Neural cell (in vitro differentiated cells): ENCODE results near the gene NTPCR. TPM values are rescaled to one million over a fixed set of nuclear protein-coding genes. Genes with fewer than 3 reads are reported as not detected.

ENCODE experiments used
- H2AFZ ChIP-seq: fragments of 200-600, 300-800 bp; sonication (generic), shearing (Covaris generic); 2 replicates; pipeline ENCODE4 v1.6.0; 2014; ENCODE audit warnings: low read depth, mild to moderate bottlenecking, antibody characterized with exemption, low read length, moderate library complexity
- H3F3A ChIP-seq: fragments of 200-600 bp; shearing (Covaris generic); 2 replicates; pipeline ENCODE4 v1.6.1; 2016; ENCODE audit warnings: mild to moderate bottlenecking, moderate library complexity, mixed read lengths, antibody characterized with exemption, low read length; ENCODE audit not compliant: insufficient read depth, poor library complexity, severe bottlenecking
- H3K27ac ChIP-seq: fragments of 200-600, 300-800 bp; sonication (generic), shearing (Covaris generic); 2 replicates; pipeline ENCODE4 v1.5.1; 2014; ENCODE audit warnings: mild to moderate bottlenecking, low read length, moderate library complexity
- H3K27me3 ChIP-seq: fragments of 300-800, 200-600 bp; sonication (generic), shearing (Covaris generic); 2 replicates; pipeline ENCODE4 v1.6.0; 2014; ENCODE audit warnings: mild to moderate bottlenecking, low read depth, low read length, moderate library complexity; ENCODE audit not compliant: insufficient read depth
- H3K36me3 ChIP-seq: fragments of 300-800, 200-600 bp; sonication (generic), shearing (Covaris generic); 2 replicates; pipeline ENCODE4 v1.5.1; 2014; ENCODE audit warnings: mild to moderate bottlenecking, antibody characterized with exemption, low read length, moderate library complexity; ENCODE audit not compliant: insufficient read depth
- H3K4me2 ChIP-seq: fragments of 300-800, 200-600 bp; sonication (generic), shearing (Covaris generic); 2 replicates; pipeline ENCODE4 v1.6.0; 2014; ENCODE audit warnings: mild to moderate bottlenecking, low read length
- H3K4me3 ChIP-seq: fragments of 300-800, 200-600 bp; sonication (generic), shearing (Covaris generic); 2 replicates; pipeline ENCODE4 v1.5.1; 2014; ENCODE audit warnings: mild to moderate bottlenecking, low read length, moderate library complexity
- H3K79me2 ChIP-seq: fragments of 200-600 bp; shearing (Covaris generic); replicated peaks from 2 replicates; pipeline ENCODE4 v1.6.0; 2014; ENCODE audit warnings: mild to moderate bottlenecking, low read length, moderate library complexity; ENCODE audit not compliant: insufficient read depth
- H3K9ac ChIP-seq: fragments of 300-800, 200-600 bp; sonication (generic), shearing (Covaris generic); 2 replicates; pipeline ENCODE4 v1.6.1; 2016; ENCODE audit warnings: mild to moderate bottlenecking, low read length, mixed read lengths
- H3K9me2 ChIP-seq: fragments of 200-600 bp; shearing (Covaris generic); 2 replicates; pipeline ENCODE4 v1.6.1; 2016; ENCODE audit warnings: mild to moderate bottlenecking, low read length, mixed read lengths; ENCODE audit not compliant: insufficient read depth
- H3K9me3 ChIP-seq: fragments of 200-600, 300-800 bp; sonication (generic), shearing (Covaris generic); 2 replicates; pipeline ENCODE4 v1.6.1; 2016; ENCODE audit warnings: mild to moderate bottlenecking, mixed run types, low read length, moderate library complexity, mixed read lengths
- H4K20me1 ChIP-seq: fragments of 200-600 bp; shearing (Covaris generic); 2 replicates; pipeline ENCODE4 v1.6.1; 2016; ENCODE audit warnings: mild to moderate bottlenecking, mixed run types; ENCODE audit not compliant: insufficient read depth
- EP300 ChIP-seq: fragments of 450-650 bp; conservative IDR thresholded peaks from 2 replicates; pipeline ENCODE4 v1.6.1; 2014; ENCODE audit warnings: antibody characterized with exemption, mild to moderate bottlenecking, moderate library complexity; ENCODE audit not compliant: poor library complexity, severe bottlenecking
- EZH2 ChIP-seq: fragments of 200-600, 300-800 bp; shearing (Covaris generic), sonication (generic); IDR thresholded peaks from 2 replicates; pipeline ENCODE4 v1.6.1; 2014; ENCODE audit warnings: antibody characterized with exemption, low read length, borderline replicate concordance, mild to moderate bottlenecking; ENCODE audit not compliant: insufficient read depth, poor library complexity, severe bottlenecking
- MXI1 ChIP-seq: fragments of 450-650 bp; conservative IDR thresholded peaks from 2 replicates; pipeline ENCODE4 v1.6.1; 2014; ENCODE audit warnings: antibody characterized with exemption, mild to moderate bottlenecking; ENCODE audit not compliant: poor library complexity, severe bottlenecking
- POLR2AphosphoS5 ChIP-seq: IDR thresholded peaks from 2 replicates; pipeline ENCODE4 v1.6.1; 2012
- RAD21 ChIP-seq: fragments of 450-650 bp; conservative IDR thresholded peaks from 2 replicates; pipeline ENCODE4 v1.6.1; 2014; ENCODE audit warnings: antibody characterized with exemption, mild to moderate bottlenecking, moderate library complexity
- SMC3 ChIP-seq: fragments of 450-650 bp; conservative IDR thresholded peaks from 2 replicates; pipeline ENCODE4 v1.6.1; 2014; ENCODE audit warnings: antibody characterized with exemption, mild to moderate bottlenecking, moderate library complexity; ENCODE audit not compliant: poor library complexity
- TAF1 ChIP-seq: IDR thresholded peaks from 2 replicates; pipeline ENCODE4 v1.6.1; 2012; ENCODE audit warnings: low read depth
- polyA plus RNA-seq: library from polyadenylated mRNA; depleted of rRNA; stranded (reverse); fragments of >200 nt; gene quantifications from 2 replicates; pipeline ENCODE4 v1.2.3, GENCODE V29; 2014
- TF ChIP-seq, protein P1 (sequence below): IDR thresholded peaks from 2 replicates; pipeline ENCODE4 v1.6.1; 2012; ENCODE audit warnings: borderline replicate concordance
- TF ChIP-seq, protein P2 (sequence below): fragments of 450-650 bp; IDR thresholded peaks from 2 replicates; pipeline ENCODE4 v1.5.1; 2014; ENCODE audit warnings: antibody characterized with exemption, mild to moderate bottlenecking, moderate library complexity; ENCODE audit not compliant: poor library complexity, severe bottlenecking

The NTPCR gene
- polyA plus RNA-seq, 1 donor from 2014 or later: 36.7 TPM

DNA sequence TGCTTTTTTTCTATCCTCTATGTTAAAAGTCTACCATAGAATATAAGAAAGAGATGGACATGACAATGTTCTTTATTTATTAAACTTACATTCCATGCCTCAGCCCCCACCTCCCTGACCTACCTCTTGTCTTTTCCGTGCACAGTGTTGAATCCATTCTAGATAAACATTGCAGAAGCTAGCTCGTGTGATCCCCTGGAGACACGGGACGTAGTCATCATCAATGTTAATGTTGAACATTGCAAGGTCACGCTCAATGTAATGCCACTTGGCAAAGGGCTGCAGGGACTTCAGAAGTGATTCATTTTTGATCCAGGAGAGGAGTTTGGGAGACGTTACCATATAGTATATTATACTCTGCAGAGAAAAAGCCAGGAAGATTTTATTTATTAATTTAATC, 66.4 kb downstream of the NTPCR start:
- Histone ChIP-seq H3F3A (no peaks in the 10 kb centered on the region), H3K27me3 (no peaks in the 10 kb centered on the region)
- no peak for TF ChIP-seq EZH2
- TF ChIP-seq, protein P1, sequence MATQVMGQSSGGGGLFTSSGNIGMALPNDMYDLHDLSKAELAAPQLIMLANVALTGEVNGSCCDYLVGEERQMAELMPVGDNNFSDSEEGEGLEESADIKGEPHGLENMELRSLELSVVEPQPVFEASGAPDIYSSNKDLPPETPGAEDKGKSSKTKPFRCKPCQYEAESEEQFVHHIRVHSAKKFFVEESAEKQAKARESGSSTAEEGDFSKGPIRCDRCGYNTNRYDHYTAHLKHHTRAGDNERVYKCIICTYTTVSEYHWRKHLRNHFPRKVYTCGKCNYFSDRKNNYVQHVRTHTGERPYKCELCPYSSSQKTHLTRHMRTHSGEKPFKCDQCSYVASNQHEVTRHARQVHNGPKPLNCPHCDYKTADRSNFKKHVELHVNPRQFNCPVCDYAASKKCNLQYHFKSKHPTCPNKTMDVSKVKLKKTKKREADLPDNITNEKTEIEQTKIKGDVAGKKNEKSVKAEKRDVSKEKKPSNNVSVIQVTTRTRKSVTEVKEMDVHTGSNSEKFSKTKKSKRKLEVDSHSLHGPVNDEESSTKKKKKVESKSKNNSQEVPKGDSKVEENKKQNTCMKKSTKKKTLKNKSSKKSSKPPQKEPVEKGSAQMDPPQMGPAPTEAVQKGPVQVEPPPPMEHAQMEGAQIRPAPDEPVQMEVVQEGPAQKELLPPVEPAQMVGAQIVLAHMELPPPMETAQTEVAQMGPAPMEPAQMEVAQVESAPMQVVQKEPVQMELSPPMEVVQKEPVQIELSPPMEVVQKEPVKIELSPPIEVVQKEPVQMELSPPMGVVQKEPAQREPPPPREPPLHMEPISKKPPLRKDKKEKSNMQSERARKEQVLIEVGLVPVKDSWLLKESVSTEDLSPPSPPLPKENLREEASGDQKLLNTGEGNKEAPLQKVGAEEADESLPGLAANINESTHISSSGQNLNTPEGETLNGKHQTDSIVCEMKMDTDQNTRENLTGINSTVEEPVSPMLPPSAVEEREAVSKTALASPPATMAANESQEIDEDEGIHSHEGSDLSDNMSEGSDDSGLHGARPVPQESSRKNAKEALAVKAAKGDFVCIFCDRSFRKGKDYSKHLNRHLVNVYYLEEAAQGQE: no peak
- TF ChIP-seq, protein P2, sequence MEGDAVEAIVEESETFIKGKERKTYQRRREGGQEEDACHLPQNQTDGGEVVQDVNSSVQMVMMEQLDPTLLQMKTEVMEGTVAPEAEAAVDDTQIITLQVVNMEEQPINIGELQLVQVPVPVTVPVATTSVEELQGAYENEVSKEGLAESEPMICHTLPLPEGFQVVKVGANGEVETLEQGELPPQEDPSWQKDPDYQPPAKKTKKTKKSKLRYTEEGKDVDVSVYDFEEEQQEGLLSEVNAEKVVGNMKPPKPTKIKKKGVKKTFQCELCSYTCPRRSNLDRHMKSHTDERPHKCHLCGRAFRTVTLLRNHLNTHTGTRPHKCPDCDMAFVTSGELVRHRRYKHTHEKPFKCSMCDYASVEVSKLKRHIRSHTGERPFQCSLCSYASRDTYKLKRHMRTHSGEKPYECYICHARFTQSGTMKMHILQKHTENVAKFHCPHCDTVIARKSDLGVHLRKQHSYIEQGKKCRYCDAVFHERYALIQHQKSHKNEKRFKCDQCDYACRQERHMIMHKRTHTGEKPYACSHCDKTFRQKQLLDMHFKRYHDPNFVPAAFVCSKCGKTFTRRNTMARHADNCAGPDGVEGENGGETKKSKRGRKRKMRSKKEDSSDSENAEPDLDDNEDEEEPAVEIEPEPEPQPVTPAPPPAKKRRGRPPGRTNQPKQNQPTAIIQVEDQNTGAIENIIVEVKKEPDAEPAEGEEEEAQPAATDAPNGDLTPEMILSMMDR: no peak
- no peak for TF ChIP-seq TAF1
- TF ChIP-seq EP300: no peak
- TF ChIP-seq MXI1: no peak
- no peak for TF ChIP-seq SMC3
- no peak for TF ChIP-seq POLR2AphosphoS5
- TF ChIP-seq RAD21: no peak

DNA sequence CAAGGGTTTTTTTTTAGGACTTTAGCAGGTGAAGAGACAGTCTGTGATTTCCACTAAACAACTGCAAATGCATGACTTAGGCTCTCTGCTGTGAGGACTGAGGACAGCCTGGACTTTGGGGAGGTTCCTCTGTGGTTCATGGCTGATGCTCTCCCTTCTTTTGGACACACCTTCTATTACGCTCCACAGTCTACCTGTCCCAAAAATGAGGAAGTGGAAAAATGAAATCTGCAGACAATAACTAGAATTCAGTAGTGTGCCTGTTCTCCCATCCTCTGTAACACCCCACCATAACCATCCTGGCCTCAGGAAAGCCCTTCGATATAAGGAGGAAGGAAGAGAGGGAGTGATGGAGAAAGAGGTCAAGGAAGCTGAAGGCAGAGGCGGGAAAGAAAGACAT, 68.7 kb downstream of the NTPCR start:
- Histone ChIP-seq H4K20me1 (no peaks in the 10 kb centered on the region), H3K9me3 (no peaks in the 10 kb centered on the region), H3K9ac (no peak overlapping the region), H3K27me3 (no peaks in the 10 kb centered on the region), H3K9me2 (no peaks in the 10 kb centered on the region), H3K79me2 (no peaks in the 10 kb centered on the region), H3F3A (no peaks in the 10 kb centered on the region), H3K4me2 (no peak overlapping the region), H3K4me3 (no peak overlapping the region), H3K27ac (no peak overlapping the region), H2AFZ (no peak overlapping the region), H3K36me3 (no peaks in the 10 kb centered on the region)
- no peak for TF ChIP-seq SMC3
- TF ChIP-seq POLR2AphosphoS5: no peak
- TF ChIP-seq, protein P1: no peak
- no peak for TF ChIP-seq TAF1
- TF ChIP-seq MXI1: no peak
- no peak for TF ChIP-seq RAD21

More for the DNA sequence above, 66.4 kb downstream of the NTPCR start:
- H3K9ac ChIP-seq: no peak overlapping the region
- no peaks in the 10 kb centered on the region for H3K79me2 ChIP-seq
- no peaks in the 10 kb centered on the region for H4K20me1 ChIP-seq
- H3K4me2 ChIP-seq: no peak overlapping the region
- no peaks in the 10 kb centered on the region for H3K9me3 ChIP-seq
- no peaks in the 10 kb centered on the region for H3K9me2 ChIP-seq
- H3K27ac ChIP-seq: no peak overlapping the region
- H3K4me3 ChIP-seq: no peak overlapping the region
- H3K36me3 ChIP-seq: no peaks in the 10 kb centered on the region
- H2AFZ ChIP-seq: no peak overlapping the region
